GM18508 (cell line): ENCODE measurements around the gene C9orf43.
"Not testable (repeated sequence)": the region's sequence is repeated elsewhere in the genome, so short reads cannot be mapped to it uniquely, and the experiment has no call there.

ENCODE experiments used
- ATAC-seq: cut with Tn5 transposase; IDR thresholded peaks from one replicate; pipeline ENCODE4 v1.9.1; 2021; ENCODE audit warnings: moderate number of reproducible peaks; ENCODE audit not compliant: insufficient read depth, unreplicated experiment

C9orf43 gene

GRCh38 chr9:113409481-113409880, 1.1 kb upstream of the C9orf43 start:
- no peak for ATAC-seq

GRCh38 chr9:113409883-113410206, 702 bp upstream of the C9orf43 start:
- ATAC-seq, result no peak

DNA sequence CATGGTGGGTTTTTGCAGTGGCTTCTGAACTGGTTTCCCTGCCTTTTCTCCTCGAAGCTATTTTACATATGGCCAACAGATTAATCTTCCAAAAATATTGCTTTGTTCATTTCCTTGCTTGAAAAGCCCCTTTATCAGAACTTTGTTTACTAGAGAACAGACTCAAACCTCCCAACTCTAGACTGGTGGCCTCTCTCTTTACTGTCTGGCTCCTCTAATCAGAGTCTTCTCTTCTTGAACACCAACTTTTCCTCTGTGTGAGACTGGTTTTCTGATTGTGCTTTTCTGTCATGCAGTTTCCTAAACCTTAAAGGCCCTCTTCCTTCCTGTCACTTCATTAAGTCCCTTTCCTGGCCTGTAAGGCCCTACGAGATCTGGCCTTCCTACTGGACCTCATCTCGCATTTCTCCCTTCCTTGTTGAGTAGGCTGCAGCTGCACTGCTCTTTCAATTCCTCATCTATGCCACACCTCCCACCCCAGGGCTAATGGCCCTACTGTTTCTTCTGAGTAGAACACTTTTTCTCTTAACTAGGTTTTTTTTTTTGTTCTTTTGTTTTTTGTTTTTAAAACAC, 5.7 kb downstream of the C9orf43 start:
- peak; percentile 80 for ATAC-seq

DNA sequence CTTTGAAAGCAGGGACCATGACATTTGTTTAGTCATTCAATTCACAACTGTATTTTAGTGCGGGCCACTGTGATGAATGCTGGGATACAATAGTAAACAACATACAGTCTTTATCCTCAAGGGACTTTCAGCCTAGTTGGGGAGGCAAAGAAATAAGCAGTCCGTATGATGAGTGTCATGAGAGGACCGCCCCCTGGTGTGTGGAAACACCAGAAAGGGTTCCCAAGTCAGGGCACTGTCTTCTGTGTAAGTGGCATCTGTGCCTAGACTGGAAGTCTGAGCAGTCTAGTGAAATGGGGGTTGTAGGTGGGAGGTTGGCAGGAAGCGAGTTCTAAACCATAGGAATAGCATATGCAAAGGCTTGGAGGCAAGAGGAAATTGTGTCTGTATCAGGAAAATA, 6.8 kb downstream of the C9orf43 start:
- no peak for ATAC-seq

GRCh38 chr9:113421726-113422125, 11.2 kb downstream of the C9orf43 start:
- no peak for ATAC-seq

DNA sequence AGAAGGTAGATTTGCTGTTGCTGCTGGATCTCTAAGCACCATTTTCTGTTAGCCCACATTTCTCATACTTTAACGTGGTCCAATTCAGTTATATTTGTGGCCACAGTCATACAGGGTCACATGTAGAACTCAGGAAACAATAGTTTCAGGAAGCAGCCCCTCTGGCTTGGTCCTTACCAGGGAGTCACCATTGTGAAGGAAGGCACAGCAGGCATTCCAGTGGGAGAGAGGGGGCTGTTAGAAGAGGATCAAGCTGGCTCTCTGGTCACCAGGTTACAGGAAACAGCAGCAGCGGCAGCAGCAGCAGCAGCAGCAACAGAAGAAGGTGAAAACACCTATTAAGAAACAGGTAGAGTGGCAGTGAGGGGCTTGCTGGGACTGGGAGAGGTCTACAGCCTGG, 14.5 kb downstream of the C9orf43 start:
- no peak for ATAC-seq

DNA sequence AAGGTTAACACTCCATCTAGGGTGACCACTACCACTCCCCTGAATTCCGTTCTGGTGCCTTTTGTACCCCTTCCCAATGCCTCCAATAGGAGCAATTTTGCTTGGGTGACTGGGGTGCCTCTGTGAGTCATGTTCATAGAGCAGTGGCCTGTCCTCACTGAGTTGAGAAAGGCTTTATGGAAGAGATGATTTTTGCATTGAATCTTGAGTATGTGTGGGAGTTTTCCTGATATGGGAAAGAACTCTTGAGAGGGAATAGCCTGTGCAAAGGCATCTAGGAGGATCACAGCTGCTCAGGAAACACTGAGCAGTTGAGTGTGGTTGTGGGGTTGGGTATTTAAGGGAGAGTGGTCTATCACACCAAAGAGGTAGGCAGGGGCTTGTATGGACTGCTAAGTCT, 16.2 kb downstream of the C9orf43 start:
- ATAC-seq, result no peak

- no peak for ATAC-seq
Observed at GRCh38 chr9:113427629-113428028, 17.1 kb downstream of the C9orf43 start.

GRCh38 chr9:113428062-113428615, 17.6 kb downstream of the C9orf43 start:
- ATAC-seq, result no peak

GRCh38 chr9:113431191-113431590, 20.6 kb downstream of the C9orf43 start:
- ATAC-seq, result no peak

DNA sequence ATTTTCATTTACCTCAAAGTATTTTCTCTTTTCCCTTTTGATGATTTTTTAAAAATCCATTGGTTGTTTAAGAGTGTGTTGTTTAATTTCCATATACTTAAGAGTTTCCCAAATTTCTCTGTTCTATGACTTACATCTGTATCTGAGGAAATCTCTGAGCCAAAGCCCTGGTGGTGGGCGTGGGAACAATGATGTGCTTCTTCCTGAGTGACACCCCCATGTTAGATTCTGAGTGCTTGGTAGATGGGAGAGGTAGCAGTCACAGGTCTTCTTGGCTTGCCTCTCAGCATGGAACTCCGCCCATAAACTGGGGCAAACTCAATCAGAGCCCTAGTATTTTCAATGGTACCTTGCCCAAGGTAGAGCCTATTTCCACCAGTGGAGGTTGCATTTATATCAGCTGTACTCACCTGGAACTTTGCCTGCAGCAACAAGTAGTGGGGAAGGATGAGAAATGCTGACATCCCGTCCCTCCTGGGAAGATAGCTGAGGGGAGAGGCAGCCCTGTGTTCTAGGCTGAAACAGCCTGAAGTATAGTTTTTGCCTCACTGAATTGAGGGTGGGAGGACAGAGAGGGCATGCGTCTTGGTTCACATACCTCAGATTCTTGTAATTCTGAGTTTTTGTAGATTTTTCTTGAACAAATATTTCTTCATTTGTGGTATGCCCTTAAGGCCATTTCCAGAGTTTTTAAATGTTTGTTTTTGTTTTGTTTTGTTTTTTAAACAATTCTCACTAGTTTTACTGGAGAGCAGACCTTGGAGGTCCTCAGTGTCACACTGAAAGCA, 26.4 kb downstream of the C9orf43 start:
- no peak for ATAC-seq

- ATAC-seq, result not testable (repeated sequence)
Observed at GRCh38 chr9:113437716-113438115, 27.2 kb downstream of the C9orf43 start.

DNA sequence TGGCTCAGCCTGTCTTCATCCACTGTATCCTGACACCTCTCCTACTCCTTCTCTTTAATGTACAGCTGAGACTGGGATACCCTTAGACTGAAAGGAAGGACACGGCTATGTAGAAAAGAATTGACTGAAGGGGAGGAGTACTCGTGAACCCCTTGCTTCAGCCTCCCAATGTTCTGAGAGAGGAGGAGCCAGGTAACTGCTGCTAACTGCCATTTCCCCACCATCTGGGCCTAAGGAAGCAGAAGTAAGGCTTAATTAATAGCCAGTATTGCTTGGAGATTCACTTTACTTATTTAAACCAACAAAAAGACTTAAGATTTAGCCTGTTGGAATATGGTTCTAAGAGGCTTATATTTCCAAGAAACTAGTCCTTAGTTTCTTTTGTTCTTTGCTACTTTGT, 34.2 kb downstream of the C9orf43 start:
- no peak for ATAC-seq

GRCh38 chr9:113446323-113446740, 35.8 kb downstream of the C9orf43 start:
- no peak for ATAC-seq

- ATAC-seq, result no peak
Observed at GRCh38 chr9:113449376-113449775, 38.8 kb downstream of the C9orf43 start.

- no peak for ATAC-seq
Observed at GRCh38 chr9:113452113-113452605, 41.6 kb downstream of the C9orf43 start.

GRCh38 chr9:113454914-113455761, 44.6 kb downstream of the C9orf43 start:
- no peak for ATAC-seq

GRCh38 chr9:113456235-113456634, 45.7 kb downstream of the C9orf43 start:
- ATAC-seq, result no peak

DNA sequence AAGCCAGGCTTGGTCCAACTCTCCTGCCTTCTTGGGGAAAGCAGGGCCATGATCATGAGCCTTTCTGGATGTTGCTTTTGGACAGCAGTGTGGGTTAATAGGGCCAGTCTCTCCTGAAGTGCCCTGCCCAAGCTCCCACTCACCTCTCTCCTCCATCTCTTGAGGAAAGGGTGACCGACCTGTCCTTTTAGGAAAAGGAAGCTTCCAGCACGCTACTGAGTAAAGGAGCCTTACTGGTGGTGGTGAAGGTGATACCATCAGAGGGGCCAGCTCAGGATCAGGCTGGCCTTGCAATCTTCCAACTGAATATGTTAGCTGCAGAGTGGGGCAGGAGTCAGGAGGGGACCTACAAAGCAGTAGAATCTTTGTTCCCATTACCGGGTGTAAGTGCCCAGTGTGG, 50.7 kb downstream of the C9orf43 start:
- ATAC-seq, result no peak

DNA sequence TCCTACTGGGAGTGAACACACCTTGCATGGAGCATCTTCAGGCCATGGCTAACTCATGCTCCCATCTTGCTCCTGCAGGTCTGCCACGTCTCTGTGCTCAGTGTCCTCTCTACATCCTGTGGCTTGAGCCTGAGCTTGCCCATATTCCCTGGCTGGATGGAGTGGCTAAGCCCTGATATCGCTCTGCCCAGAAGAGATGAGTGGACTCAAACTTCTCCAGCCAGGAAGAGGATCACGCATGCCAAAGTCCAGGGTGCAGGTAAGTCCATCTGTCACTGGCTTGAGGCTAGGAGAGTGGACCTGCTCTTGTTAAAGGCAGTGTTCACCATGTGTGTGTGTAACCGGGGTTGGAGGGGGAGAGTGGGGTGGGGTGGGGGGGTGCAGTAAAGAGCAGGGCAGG, 51.4 kb downstream of the C9orf43 start:
- no peak for ATAC-seq

- ATAC-seq, result no peak
Observed at GRCh38 chr9:113462781-113463286, 52.3 kb downstream of the C9orf43 start.
